Fibroblast of lung (primary cell): ENCODE results near the gene ICAM3. TPM values are rescaled to one million over a fixed set of nuclear protein-coding genes. Genes with fewer than 3 reads are reported as not detected.

Source experiments
- DNase-seq, 2 donors: peaks; one replicate each; pipeline versions ENCODE4 v3.0.0 to v3.0.0-alpha.2; 2010; ENCODE audit warnings: low read depth in 2 of 2
- H2AFZ ChIP-seq: 2 replicates; pipeline ENCODE4 v1.5.1; 2012; ENCODE audit warnings: low read length, control low read depth, inconsistent platforms
- H3K27ac ChIP-seq: 2 replicates; pipeline ENCODE4 v1.5.1; 2011; ENCODE audit warnings: low read length, control low read depth; ENCODE audit not compliant: insufficient read depth
- H3K27me3 ChIP-seq: 2 replicates; pipeline ENCODE4 v1.5.1; 2011; ENCODE audit warnings: mild to moderate bottlenecking, low read length; ENCODE audit not compliant: control insufficient read depth, insufficient read depth
- H3K36me3 ChIP-seq: 2 replicates; pipeline ENCODE4 v1.5.1; 2011; ENCODE audit warnings: low read length; ENCODE audit not compliant: control insufficient read depth, insufficient read depth
- H3K4me1 ChIP-seq: 2 replicates; pipeline ENCODE4 v1.5.1; 2011; ENCODE audit warnings: low read length; ENCODE audit not compliant: control insufficient read depth, insufficient read depth; ENCODE audit errors: extremely low read depth
- H3K4me2 ChIP-seq: 2 replicates; pipeline ENCODE4 v1.5.1; 2011; ENCODE audit warnings: low read length, control low read depth; ENCODE audit not compliant: insufficient read depth; ENCODE audit errors: extremely low read depth
- H3K4me3 ChIP-seq, 4 experiments: fragments of 200-600 bp in 1 of 4; sonication (generic) in 1 of 4; replicated peaks in 1 of 4; 2 replicates each; pipeline ENCODE4 v1.5.1; 2011 to 2016; ENCODE audit warnings: low read length in 4 of 4, low read depth in 3 of 4, mild to moderate bottlenecking in 3 of 4, control low read depth in 2 of 4, inconsistent platforms in 1 of 4, mixed read lengths in 1 of 4; ENCODE audit not compliant: insufficient read depth in 1 of 4; ENCODE audit errors: control extremely low read depth in 1 of 4
- H3K79me2 ChIP-seq: 2 replicates; pipeline ENCODE4 v1.5.1; 2012; ENCODE audit warnings: mild to moderate bottlenecking, low read length, inconsistent platforms; ENCODE audit not compliant: control insufficient read depth, insufficient read depth
- H3K9ac ChIP-seq: 2 replicates; pipeline ENCODE4 v1.5.1; 2011; ENCODE audit warnings: mild to moderate bottlenecking, low read length, control low read depth; ENCODE audit not compliant: insufficient read depth
- H3K9me3 ChIP-seq: 2 replicates; pipeline ENCODE4 v1.5.1; 2012; ENCODE audit warnings: low read depth, low read length; ENCODE audit not compliant: control insufficient read depth, insufficient read depth
- H4K20me1 ChIP-seq: 2 replicates; pipeline ENCODE4 v1.5.1; 2011; ENCODE audit warnings: low read length; ENCODE audit not compliant: control insufficient read depth, insufficient read depth; ENCODE audit errors: extremely low read depth
- EZH2 ChIP-seq: IDR thresholded peaks from 2 replicates; pipeline ENCODE4 v1.5.1; 2012; ENCODE audit warnings: low read length, control low read depth, mild to moderate bottlenecking; ENCODE audit errors: missing control alignments
- polyA plus RNA-seq, 2 donors: library from polyadenylated mRNA; depleted of rRNA in 1 of 2; stranded (reverse) in 1 of 2; unstranded in 1 of 2; fragments of >200 nt; gene quantifications; 2 replicates each; pipeline ENCODE4 v1.2.1, GENCODE V29; 2011 to 2012; ENCODE audit warnings: missing spikeins in 1 of 2
- total RNA-seq: library from RNA; depleted of rRNA; stranded (reverse); fragments of >200 nt; gene quantifications from 2 replicates; pipeline ENCODE4 v1.2.1, GENCODE V29; 2014
- TF ChIP-seq, protein P1 (sequence below), 2 donors: IDR thresholded peaks in 1 of 2; conservative IDR thresholded peaks in 1 of 2; 1 replicate in 1 of 2; 2 replicates in 1 of 2; pipeline ENCODE4 v1.5.1; 2011 to 2012; ENCODE audit warnings: low read length in 2 of 2, control low read depth in 1 of 2, inconsistent platforms in 1 of 2, low read depth in 1 of 2, mild to moderate bottlenecking in 1 of 2

Gene ICAM3
- total and polyA plus RNA-seq, 2 donors (not counting 1 experiment from before 2014, with no cell fraction given) = 4.3 to 4.5 TPM

DNA sequence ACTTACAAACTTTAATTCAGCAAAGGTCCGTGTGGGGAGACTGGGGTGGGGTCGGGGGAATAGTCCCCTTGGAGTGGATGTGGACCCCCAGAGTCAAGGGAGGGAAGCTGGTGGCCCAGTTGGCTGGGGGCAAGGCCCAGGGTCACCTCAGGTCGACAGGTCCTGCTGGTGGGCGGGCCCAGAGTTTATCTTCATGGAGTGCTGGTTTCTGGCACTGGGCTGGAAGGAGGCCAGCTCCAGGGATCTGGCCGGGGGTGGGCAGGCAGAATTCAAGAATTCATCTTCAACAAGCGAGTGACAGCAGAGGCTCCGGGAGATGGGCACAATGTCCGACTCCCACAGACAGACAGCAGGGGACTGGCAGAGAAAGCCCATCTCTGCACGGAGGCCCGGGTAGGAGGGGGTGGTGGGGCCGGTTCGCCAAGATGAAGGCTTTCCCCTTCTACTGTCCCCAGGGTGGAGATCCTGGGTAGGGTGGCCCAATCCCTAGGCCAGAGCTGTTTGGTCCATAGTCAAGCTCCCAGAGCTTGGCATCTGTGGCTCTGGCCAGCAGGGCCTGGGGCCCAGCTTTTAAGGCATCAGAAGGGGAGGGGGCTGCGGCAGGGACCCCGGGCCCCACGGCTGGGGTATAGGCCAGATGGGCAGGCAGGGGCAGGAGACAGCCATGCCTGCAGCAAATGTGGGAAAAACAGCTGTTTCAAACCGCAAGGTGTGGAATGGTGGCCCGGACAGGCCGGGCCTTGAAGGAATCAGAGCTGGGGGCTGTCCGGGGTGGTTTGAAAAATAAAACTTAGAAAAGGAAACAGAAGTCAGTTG is 23.0 kb downstream of the ICAM3 start:
- TF ChIP-seq EZH2 = no peak
- TF ChIP-seq, protein P1, sequence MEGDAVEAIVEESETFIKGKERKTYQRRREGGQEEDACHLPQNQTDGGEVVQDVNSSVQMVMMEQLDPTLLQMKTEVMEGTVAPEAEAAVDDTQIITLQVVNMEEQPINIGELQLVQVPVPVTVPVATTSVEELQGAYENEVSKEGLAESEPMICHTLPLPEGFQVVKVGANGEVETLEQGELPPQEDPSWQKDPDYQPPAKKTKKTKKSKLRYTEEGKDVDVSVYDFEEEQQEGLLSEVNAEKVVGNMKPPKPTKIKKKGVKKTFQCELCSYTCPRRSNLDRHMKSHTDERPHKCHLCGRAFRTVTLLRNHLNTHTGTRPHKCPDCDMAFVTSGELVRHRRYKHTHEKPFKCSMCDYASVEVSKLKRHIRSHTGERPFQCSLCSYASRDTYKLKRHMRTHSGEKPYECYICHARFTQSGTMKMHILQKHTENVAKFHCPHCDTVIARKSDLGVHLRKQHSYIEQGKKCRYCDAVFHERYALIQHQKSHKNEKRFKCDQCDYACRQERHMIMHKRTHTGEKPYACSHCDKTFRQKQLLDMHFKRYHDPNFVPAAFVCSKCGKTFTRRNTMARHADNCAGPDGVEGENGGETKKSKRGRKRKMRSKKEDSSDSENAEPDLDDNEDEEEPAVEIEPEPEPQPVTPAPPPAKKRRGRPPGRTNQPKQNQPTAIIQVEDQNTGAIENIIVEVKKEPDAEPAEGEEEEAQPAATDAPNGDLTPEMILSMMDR (conservative IDR thresholded peaks at IDR 0.05 in 1 of 2, IDR thresholded peaks at IDR 0.05 in 1 of 2; ENCODE audit: low read depth in 1 of 2, low read length in 2 of 2) = no peak
- Histone ChIP-seq H3K79me2 (no peaks in the 10 kb centered on the region), H3K27ac (no peak overlapping the region), H3K36me3 (peaks cover 18% of the 10 kb centered on the region), H3K4me1 (no peaks in the 10 kb centered on the region), H3K9me3 (no peaks in the 10 kb centered on the region), H3K9ac (no peak overlapping the region), H3K27me3 (no peaks in the 10 kb centered on the region), H3K4me2 (no peak overlapping the region), H2AFZ (no peak overlapping the region), H4K20me1 (no peaks in the 10 kb centered on the region), H3K4me3 (no peak overlapping the region)
- no peak for DNase-seq

DNA sequence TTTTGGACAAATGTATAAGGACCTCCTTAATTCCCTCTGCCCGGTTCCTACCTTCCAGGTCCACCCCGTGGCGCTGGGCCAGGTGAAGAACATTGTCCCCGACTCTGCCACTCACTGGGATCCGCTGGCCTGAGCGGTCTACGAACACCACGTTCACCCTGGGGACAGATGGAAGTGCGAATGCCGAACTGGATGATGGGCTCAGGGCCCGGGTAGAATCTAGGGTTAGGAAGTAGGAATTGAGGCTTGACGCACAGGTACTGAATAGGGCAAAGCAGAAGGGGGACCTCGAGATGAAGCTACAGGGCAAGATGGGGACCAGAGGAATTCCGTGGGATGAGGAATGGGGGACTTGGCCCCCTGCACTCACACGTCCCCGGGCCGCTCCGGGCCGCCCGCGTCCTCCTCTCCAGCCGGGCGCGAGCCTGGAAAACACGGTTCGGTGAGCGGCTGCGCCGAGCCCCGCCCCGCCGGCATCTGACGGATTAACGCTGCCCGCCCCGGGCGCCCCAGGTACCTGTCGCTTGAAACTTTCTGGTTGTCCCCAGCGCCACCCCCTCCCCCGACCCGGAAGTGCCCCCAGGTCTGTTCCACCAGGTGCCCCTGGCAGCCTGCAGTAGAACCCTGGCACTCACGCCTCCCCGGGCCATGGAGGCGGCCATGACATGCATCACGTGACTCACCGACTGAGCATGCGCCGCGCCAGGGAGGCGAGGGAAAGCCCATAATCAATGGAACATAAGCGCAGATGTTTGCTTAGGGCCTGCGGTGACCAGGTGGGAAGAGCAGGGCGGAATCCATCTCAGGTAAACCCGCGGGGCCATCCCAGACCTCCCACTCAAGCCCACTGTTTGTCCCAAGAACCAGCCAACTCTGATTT is 23.8 kb downstream of the ICAM3 start, which contains the start of gene FDX2:
TSS of gene FDX2 (minus strand) at position 681 of the 880 bp plus-strand sequence. CDS start at position 662, 19 bp downstream.
- Histone ChIP-seq H3K27me3 (no peaks in the 10 kb centered on the region), H4K20me1 (no peaks in the 10 kb centered on the region), H3K79me2 (no peaks in the 10 kb centered on the region), H3K4me2 (peak within 1 kb of the TSS; percentile 65), H3K27ac (peak within 1 kb of the TSS; percentile 40), H3K4me1 (no peaks in the 10 kb centered on the region), H3K36me3 (peaks cover 17% of the 10 kb centered on the region), H3K9ac (peak within 1 kb of the TSS; percentile 75), H2AFZ (peak within 1 kb of the TSS; percentile 99), H3K4me3 (peak within 1 kb of the TSS; percentile 81 to 93 (median 82)), H3K9me3 (no peaks in the 10 kb centered on the region)
- TF ChIP-seq EZH2 = no peak
- TF ChIP-seq, protein P1 (conservative IDR thresholded peaks at IDR 0.05 in 1 of 2, IDR thresholded peaks at IDR 0.05 in 1 of 2; ENCODE audit: low read depth in 1 of 2, low read length in 2 of 2) = no peak
- peak; percentile 64 to 72 for DNase-seq

DNA sequence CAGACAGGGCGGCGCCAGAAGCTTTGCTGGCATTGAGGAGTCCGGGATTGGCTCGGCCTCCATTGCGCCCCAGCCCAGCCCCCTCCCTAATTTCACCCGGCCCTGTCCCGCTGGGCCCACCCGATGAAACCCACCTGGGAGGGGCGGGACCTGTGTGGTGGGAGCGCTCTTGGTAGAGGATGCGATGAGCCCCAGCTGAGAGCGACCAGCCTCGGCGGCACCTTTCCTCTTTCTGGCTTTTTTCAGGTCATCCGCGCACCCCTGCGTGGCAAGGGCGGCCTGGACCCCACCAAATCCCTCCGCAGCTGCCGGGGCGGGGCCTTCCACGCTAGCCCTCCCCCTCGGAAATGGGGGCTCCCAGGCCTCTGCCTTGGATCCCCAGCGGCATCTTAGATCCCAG is 30.0 kb downstream of the ICAM3 start, which contains the start of gene ZGLP1:
TSS of gene ZGLP1 (minus strand) at position 393 of the 400 bp plus-strand sequence.
- no peak within 1 kb of the TSS for H3K4me2 ChIP-seq
- no peak within 1 kb of the TSS for H3K27ac ChIP-seq
- no peaks in the 10 kb centered on the region for H3K79me2 ChIP-seq
- no peaks in the 10 kb centered on the region for H3K9me3 ChIP-seq
- no peaks in the 10 kb centered on the region for H4K20me1 ChIP-seq
- DNase-seq = no peak
- H3K27me3 ChIP-seq = no peaks in the 10 kb centered on the region
- TF ChIP-seq EZH2 = no peak
- TF ChIP-seq, protein P1 (conservative IDR thresholded peaks at IDR 0.05 in 1 of 2, IDR thresholded peaks at IDR 0.05 in 1 of 2; ENCODE audit: low read depth in 1 of 2, low read length in 2 of 2) = no peak
- peaks cover 3% of the 10 kb centered on the region for H3K36me3 ChIP-seq
- no peak within 1 kb of the TSS for H3K9ac ChIP-seq
- H3K4me1 ChIP-seq = peaks cover 3% of the 10 kb centered on the region
- no peak within 1 kb of the TSS for H3K4me3 ChIP-seq
- no peak within 1 kb of the TSS for H2AFZ ChIP-seq
